GM19023 (cell line): ENCODE data around the gene ASIC3.

ENCODE experiments used
- ATAC-seq: cut with Tn5 transposase; IDR thresholded peaks from one replicate; pipeline ENCODE4 v1.9.1; 2021; ENCODE audit warnings: mild to moderate bottlenecking, moderate library complexity; ENCODE audit not compliant: unreplicated experiment

The ASIC3 gene

GRCh38 chr7:151056666-151057505 lies 8.6 kb downstream of the ASIC3 start:
- ATAC-seq = no peak

GRCh38 chr7:151057506-151057988 lies 9.2 kb downstream of the ASIC3 start, which contains the start of gene CDK5:
Gene CDK5, minus strand, starts transcription at chr7:151057897. Its CDS starts 49 bp downstream, at chr7:151057848.
- ATAC-seq = peak; percentile 16

GRCh38 chr7:151057989-151058780 lies 9.9 kb downstream of the ASIC3 start:
- peak; percentile 87 for ATAC-seq

- ATAC-seq = no peak
These were observed 10.5 kb downstream of the ASIC3 start for GRCh38 chr7:151058781-151059366.

GRCh38 chr7:151059367-151060112 lies 11.2 kb downstream of the ASIC3 start, which contains the start of gene SLC4A2:
Gene SLC4A2, plus strand, starts transcription at chr7:151059589. Its CDS starts 2,399 bp downstream, at chr7:151061988.
- peak; percentile 36 for ATAC-seq

GRCh38 chr7:151060113-151060415 lies 11.7 kb downstream of the ASIC3 start:
- no peak for ATAC-seq

- ATAC-seq = no peak
These were observed 12.3 kb downstream of the ASIC3 start for GRCh38 chr7:151060416-151061212.

- ATAC-seq = no peak
These were observed 13.1 kb downstream of the ASIC3 start for GRCh38 chr7:151061213-151062110.

- no peak for ATAC-seq
These were observed 13.7 kb downstream of the ASIC3 start for GRCh38 chr7:151062111-151062398.

- ATAC-seq = no peak
These were observed 14.3 kb downstream of the ASIC3 start for GRCh38 chr7:151062399-151063211.

- no peak for ATAC-seq
These were observed 14.9 kb downstream of the ASIC3 start for GRCh38 chr7:151063212-151063561.

- ATAC-seq = no peak
These were observed 16.1 kb downstream of the ASIC3 start for GRCh38 chr7:151064454-151064853.

- ATAC-seq = no peak
These were observed 16.7 kb downstream of the ASIC3 start for GRCh38 chr7:151064993-151065392.

GRCh38 chr7:151065516-151065915 lies 17.2 kb downstream of the ASIC3 start:
- no peak for ATAC-seq

- no peak for ATAC-seq
These were observed 18.1 kb downstream of the ASIC3 start for GRCh38 chr7:151066273-151066974.

GRCh38 chr7:151068069-151068773 lies 19.9 kb downstream of the ASIC3 start:
- ATAC-seq = no peak
